AG20443 (cell line): Measurements from ENCODE around the gene SYN1.
"Not testable (repeated sequence)": the region's sequence is repeated elsewhere in the genome, so short reads cannot be mapped to it uniquely, and the experiment has no call there.

ENCODE experiments used
- DNase-seq: peaks from one replicate; pipeline ENCODE4 v3.0.0; 2012; ENCODE audit warnings: low spot score, mixed read lengths

Gene SYN1

GRCh38 chrX:47619486-47620302 is at the start of gene SYN1:
Gene SYN1 (minus strand): TSS chrX:47619857. CDS start chrX:47619728, 129 bp downstream.
- DNase-seq, result peak; percentile 94

- not testable (repeated sequence) for DNase-seq
These were observed 46.1 kb upstream of the SYN1 start for GRCh38 chrX:47665797-47666196.

- DNase-seq, result no peak
These were observed 45.1 kb upstream of the SYN1 start for GRCh38 chrX:47664737-47665136.

GRCh38 chrX:47662144-47662657 is 42.5 kb upstream of the SYN1 start:
- DNase-seq, result peak; percentile 58

GRCh38 chrX:47661539-47661938 is 41.9 kb upstream of the SYN1 start:
- DNase-seq, result no peak

- DNase-seq, result no peak
These were observed 39.7 kb upstream of the SYN1 start for GRCh38 chrX:47659421-47659726.

GRCh38 chrX:47658684-47659420 is 39.2 kb upstream of the SYN1 start, which contains the start of gene UXT:
Gene UXT (minus strand): TSS chrX:47659180. CDS start chrX:47658927, 253 bp downstream.
- DNase-seq, result peak; percentile 80

- DNase-seq, result no peak
These were observed 38.6 kb upstream of the SYN1 start for GRCh38 chrX:47658301-47658683.

GRCh38 chrX:47651043-47651905 is 31.6 kb upstream of the SYN1 start:
- DNase-seq, result no peak

GRCh38 chrX:47650164-47651042 is 30.7 kb upstream of the SYN1 start, which contains the start of gene ELK1:
Gene ELK1 (minus strand): TSS chrX:47650563. CDS start chrX:47641441, 9,122 bp downstream.
- peak; percentile 90 for DNase-seq

GRCh38 chrX:47649781-47650163 is 30.1 kb upstream of the SYN1 start:
- no peak for DNase-seq

GRCh38 chrX:47649271-47649670 is 29.6 kb upstream of the SYN1 start:
- no peak for DNase-seq

GRCh38 chrX:47648376-47648775 is 28.7 kb upstream of the SYN1 start:
- no peak for DNase-seq

- no peak for DNase-seq
These were observed 27.0 kb upstream of the SYN1 start for GRCh38 chrX:47646636-47647035.

- no peak for DNase-seq
These were observed 25.9 kb upstream of the SYN1 start for GRCh38 chrX:47645530-47645929.

GRCh38 chrX:47644557-47645091 is 25.0 kb upstream of the SYN1 start:
- peak; percentile 47 for DNase-seq

- DNase-seq, result peak; percentile 17
These were observed 24.3 kb upstream of the SYN1 start for GRCh38 chrX:47643926-47644325.

- no peak for DNase-seq
These were observed 19.2 kb upstream of the SYN1 start for GRCh38 chrX:47638816-47639215.

GRCh38 chrX:47637546-47638195 is 18.0 kb upstream of the SYN1 start:
- no peak for DNase-seq

GRCh38 chrX:47634871-47635575 is 15.4 kb upstream of the SYN1 start:
- no peak for DNase-seq
